ENCODE measurements around the gene RACGAP1. TPM values are rescaled to one million over a fixed set of nuclear protein-coding genes. Genes with fewer than 3 reads are reported as not detected.

Gene RACGAP1
- total RNA-seq (2022; extraction: Qiagen RNA extraction; ENCODE audit: low read depth), result 77.8 to 84.8 TPM (median 81.2 TPM) in 5 replicates

GRCh38 chr12:50025187-50026059 is at the start of gene RACGAP1:
Gene RACGAP1 (minus strand): TSS chr12:50025494. CDS start chr12:50016715, 8,779 bp downstream.

GRCh38 chr12:50057000-50057841 is 31.9 kb upstream of the RACGAP1 start, which contains the start of gene ASIC1:
Gene ASIC1 (plus strand): TSS chr12:50057596. CDS start chr12:50058767, 1,171 bp downstream.

GRCh38 chr12:49972641-49973360 is 52.5 kb downstream of the RACGAP1 start, which contains the start of gene AQP6:
Gene AQP6 (plus strand): TSS chr12:49972947. CDS start chr12:49973174, 227 bp downstream.

GRCh38 chr12:49961111-49961922 is 64.0 kb downstream of the RACGAP1 start, which contains the start of gene AQP5:
Gene AQP5 (plus strand): TSS chr12:49961872. CDS start chr12:49962018, 146 bp downstream.

GRCh38 chr12:49950273-49951251 is 74.7 kb downstream of the RACGAP1 start, which contains the start of gene AQP2:
Gene AQP2 (plus strand): TSS chr12:49950737. CDS start chr12:49950831, 94 bp downstream.

Other genes with a start within 250 kb of the RACGAP1 start
- 5.3 to 10.3 TPM (median 8.3 TPM) in 5 replicates for gene NCKAP5L, start 197.1 kb downstream of the RACGAP1 start, total RNA-seq (2022; extraction: Qiagen RNA extraction; ENCODE audit: low read depth)
- gene BCDIN3D, start 182.4 kb downstream of the RACGAP1 start, total RNA-seq (2022; extraction: Qiagen RNA extraction; ENCODE audit: low read depth), result 4.4 to 4.7 TPM (median 4.5 TPM) in 5 replicates
- gene FAIM2, start 121.6 kb downstream of the RACGAP1 start, total RNA-seq (2022; extraction: Qiagen RNA extraction; ENCODE audit: low read depth), result 0.09 TPM in 1 of 5 replicates, not detected in the others
- not detected in 5 replicates for gene AQP2, start 74.8 kb downstream of the RACGAP1 start, total RNA-seq (2022; extraction: Qiagen RNA extraction; ENCODE audit: low read depth)
- 0.09 TPM in 1 of 5 replicates, not detected in the others for gene AQP5, start 63.6 kb downstream of the RACGAP1 start, total RNA-seq (2022; extraction: Qiagen RNA extraction; ENCODE audit: low read depth)
- gene AQP6, start 52.5 kb downstream of the RACGAP1 start, total RNA-seq (2022; extraction: Qiagen RNA extraction; ENCODE audit: low read depth), result not detected in 5 replicates
- 3.8 to 7.6 TPM (median 6.0 TPM) in 5 replicates for gene ASIC1, start 32.1 kb upstream of the RACGAP1 start, total RNA-seq (2022; extraction: Qiagen RNA extraction; ENCODE audit: low read depth)
- 60.7 to 67.8 TPM (median 63.5 TPM) in 5 replicates for gene SMARCD1, start 59.8 kb upstream of the RACGAP1 start, total RNA-seq (2022; extraction: Qiagen RNA extraction; ENCODE audit: low read depth)
- gene GPD1, start 78.5 kb upstream of the RACGAP1 start, total RNA-seq (2022; extraction: Qiagen RNA extraction; ENCODE audit: low read depth), result 0.07 to 0.52 TPM (median 0.12 TPM) in 4 of 5 replicates, not detected in the other
- gene COX14, start 86.7 kb upstream of the RACGAP1 start, total RNA-seq (2022; extraction: Qiagen RNA extraction; ENCODE audit: low read depth), result 59.8 to 79.3 TPM (median 71.2 TPM) in 5 replicates
- 24.3 to 33.2 TPM (median 25.7 TPM) in 5 replicates for gene CERS5, start 141.9 kb upstream of the RACGAP1 start, total RNA-seq (2022; extraction: Qiagen RNA extraction; ENCODE audit: low read depth)